ENCODE measurements around the gene NDUFA13.

The NDUFA13 gene

GRCh38 chr19:19488875-19489690, 26.9 kb upstream of the NDUFA13 start:
- Histone ChIP-seq H3K4me1 (ENCODE audit: insufficient read depth, low read length, severe bottlenecking) (peaks cover 63% of the 10 kb centered on the region), H3F3A (ENCODE audit: insufficient read depth, low read length) (0 out of 2 replicates have a peak, but pooled peaks cover 8% of the 10 kb centered on the region), H4K20me1 (ENCODE audit: insufficient read depth, low read length) (no peaks in the 10 kb centered on the region), H3K9me2 (ENCODE audit: low read depth, low read length) (no peaks in the 10 kb centered on the region), H3K27ac (ENCODE audit: low read depth, low read length, poor library complexity, severe bottlenecking) (peak overlapping the region; percentile 98), H3K9me3 (ENCODE audit: low read length) (no peaks in the 10 kb centered on the region), H3K27me3 (ENCODE audit: insufficient read depth, low read length) (no peaks in the 10 kb centered on the region), H3K4me2 (ENCODE audit: low read length) (peak overlapping the region; percentile 52), H3K9ac (ENCODE audit: low read length) (peak overlapping the region; percentile 66), H3K4me3 (ENCODE audit: low read depth, low read length, poor library complexity, severe bottlenecking) (peak overlapping the region; percentile 39), H3K79me2 (ENCODE audit: insufficient read depth, low read length) (peaks cover 6% of the 10 kb centered on the region; the same call in 1 of the 2 replicates), H2AFZ (ENCODE audit: low read length) (no peak overlapping the region), H3K36me3 (ENCODE audit: insufficient read depth, low read length) (peaks cover 34% of the 10 kb centered on the region)
- TF ChIP-seq CTCF (IDR thresholded peaks at IDR 0.05; ENCODE audit: low read length) (no peak), EZH2 (IDR thresholded peaks at IDR 0.05; ENCODE audit: borderline replicate concordance, low read length) (no peak)

GRCh38 chr19:19489804-19490204, 26.2 kb upstream of the NDUFA13 start:
- peaks cover 56% of the 10 kb centered on the region for H3K4me1 ChIP-seq (ENCODE audit: insufficient read depth, low read length, severe bottlenecking)
- no peaks in the 10 kb centered on the region for H3K9me3 ChIP-seq (ENCODE audit: low read length)
- H3K27me3 ChIP-seq (ENCODE audit: insufficient read depth, low read length): no peaks in the 10 kb centered on the region
- 0 out of 2 replicates have a peak, but pooled peaks cover 8% of the 10 kb centered on the region for H3F3A ChIP-seq (ENCODE audit: insufficient read depth, low read length)
- peak overlapping the region; percentile 52; the same call in 1 of the 2 replicates for H3K4me2 ChIP-seq (ENCODE audit: low read length)
- no peak for TF ChIP-seq CTCF (IDR thresholded peaks at IDR 0.05; ENCODE audit: low read length)
- peaks cover 6% of the 10 kb centered on the region; the same call in 1 of the 2 replicates for H3K79me2 ChIP-seq (ENCODE audit: insufficient read depth, low read length)
- H4K20me1 ChIP-seq (ENCODE audit: insufficient read depth, low read length): no peaks in the 10 kb centered on the region
- H3K9me2 ChIP-seq (ENCODE audit: low read depth, low read length): no peaks in the 10 kb centered on the region
- peak overlapping the region; percentile 26; the same call in 1 of the 2 replicates for H3K9ac ChIP-seq (ENCODE audit: low read length)
- no peak overlapping the region for H2AFZ ChIP-seq (ENCODE audit: low read length)
- H3K27ac ChIP-seq (ENCODE audit: low read depth, low read length, poor library complexity, severe bottlenecking): peak overlapping the region; percentile 98
- H3K36me3 ChIP-seq (ENCODE audit: insufficient read depth, low read length): peaks cover 42% of the 10 kb centered on the region
- H3K4me3 ChIP-seq (ENCODE audit: low read depth, low read length, poor library complexity, severe bottlenecking): no peak overlapping the region

- Histone ChIP-seq H3K27me3 (ENCODE audit: insufficient read depth, low read length) (no peaks in the 10 kb centered on the region), H3K79me2 (ENCODE audit: insufficient read depth, low read length) (peaks cover 6% of the 10 kb centered on the region; the same call in 1 of the 2 replicates), H3K9me3 (ENCODE audit: low read length) (no peaks in the 10 kb centered on the region), H3K27ac (ENCODE audit: low read depth, low read length, poor library complexity, severe bottlenecking) (peak overlapping the region; percentile 98), H3K4me1 (ENCODE audit: insufficient read depth, low read length, severe bottlenecking) (peaks cover 50% of the 10 kb centered on the region), H3K4me2 (ENCODE audit: low read length) (peak overlapping the region; percentile 52), H4K20me1 (ENCODE audit: insufficient read depth, low read length) (no peaks in the 10 kb centered on the region), H3K4me3 (ENCODE audit: low read depth, low read length, poor library complexity, severe bottlenecking) (no peak overlapping the region), H3F3A (ENCODE audit: insufficient read depth, low read length) (0 out of 2 replicates have a peak, but pooled peaks cover 8% of the 10 kb centered on the region), H3K9ac (ENCODE audit: low read length) (peak overlapping the region; percentile 26; the same call in 1 of the 2 replicates), H3K36me3 (ENCODE audit: insufficient read depth, low read length) (peaks cover 46% of the 10 kb centered on the region), H2AFZ (ENCODE audit: low read length) (no peak overlapping the region), H3K9me2 (ENCODE audit: low read depth, low read length) (no peaks in the 10 kb centered on the region)
- no peak for TF ChIP-seq EZH2 (IDR thresholded peaks at IDR 0.05; ENCODE audit: borderline replicate concordance, low read length)
- peak; percentile 85 for TF ChIP-seq CTCF (IDR thresholded peaks at IDR 0.05; ENCODE audit: low read length)
Observed at GRCh38 chr19:19490214-19490968, 25.6 kb upstream of the NDUFA13 start.
